Measurements from ENCODE around the gene DTX3. TPM values are rescaled to one million over a fixed set of nuclear protein-coding genes. Genes with fewer than 3 reads are reported as not detected.

Gene DTX3
- total and polyA plus RNA-seq, 2 of the 13 experiments (the other 11 are each of a cell fraction or from before 2014, with no cell fraction given): 9.0 to 27.2 TPM

DNA sequence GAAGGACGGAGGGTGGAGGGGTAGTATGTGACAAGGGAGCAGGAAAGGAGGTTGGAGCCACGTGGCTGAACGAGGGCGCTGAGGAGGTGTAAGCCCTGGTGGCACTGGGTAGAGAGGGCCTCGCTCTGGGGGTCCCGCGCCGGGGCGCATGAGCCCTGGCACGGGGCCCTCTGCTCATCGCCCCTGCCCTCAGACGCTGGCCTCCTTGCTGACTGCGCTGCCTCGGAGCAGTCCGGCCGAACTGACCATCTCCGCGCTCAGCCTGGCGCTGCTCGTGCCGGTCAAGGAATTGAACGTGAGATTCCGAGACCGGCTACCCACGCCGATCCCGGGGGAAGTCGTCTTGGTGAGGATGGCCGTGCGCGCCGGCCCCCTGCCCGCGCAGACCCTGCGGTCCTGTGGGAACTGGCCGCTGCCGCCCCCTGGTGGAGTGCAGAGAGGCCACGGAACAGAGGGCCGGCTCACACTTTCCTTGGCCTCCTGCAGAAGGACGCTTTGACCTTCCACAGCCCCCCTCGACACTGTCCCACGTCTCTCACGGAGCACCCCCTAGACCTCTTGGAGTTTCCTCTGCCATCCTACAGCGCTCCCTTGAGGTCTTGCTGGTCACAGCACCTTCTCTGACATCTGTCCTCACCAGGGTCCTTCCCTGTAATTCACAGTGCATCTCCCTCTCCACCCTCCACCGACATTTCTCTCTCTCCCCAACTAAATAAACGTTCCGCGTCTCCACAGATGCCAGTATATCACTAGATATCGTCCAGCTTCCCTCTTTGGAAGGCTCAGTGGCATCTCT lies 17.1 kb downstream of the DTX3 start (continued):
- TF ChIP-seq, protein P1, sequence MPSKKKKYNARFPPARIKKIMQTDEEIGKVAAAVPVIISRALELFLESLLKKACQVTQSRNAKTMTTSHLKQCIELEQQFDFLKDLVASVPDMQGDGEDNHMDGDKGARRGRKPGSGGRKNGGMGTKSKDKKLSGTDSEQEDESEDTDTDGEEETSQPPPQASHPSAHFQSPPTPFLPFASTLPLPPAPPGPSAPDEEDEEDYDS (CRISPR knock-in tag; IDR thresholded peaks at IDR 0.05): no peak
- TF ChIP-seq MED13 (CRISPR knock-in tag; IDR thresholded peaks at IDR 0.05) (no peak), SRSF1 (optimal IDR thresholded peaks at IDR 0.05; ENCODE audit: low read depth, low read length) (no peak), ZNF879 (CRISPR knock-in tag; IDR thresholded peaks at IDR 0.05) (no peak), ZNF235 (CRISPR knock-in tag; IDR thresholded peaks at IDR 0.05; ENCODE audit: borderline replicate concordance) (no peak), NR2C2 (CRISPR knock-in tag; IDR thresholded peaks at IDR 0.05; ENCODE audit: borderline replicate concordance) (no peak), ZNF33A (CRISPR knock-in tag; IDR thresholded peaks at IDR 0.05; ENCODE audit: borderline replicate concordance) (no peak), ZBTB20 (CRISPR knock-in tag; IDR thresholded peaks at IDR 0.05; ENCODE audit: borderline replicate concordance, low read depth) (no peak), TEAD2 (CRISPR knock-in tag; IDR thresholded peaks at IDR 0.05) (no peak), ZNF337 (CRISPR knock-in tag; IDR thresholded peaks at IDR 0.05; ENCODE audit: borderline replicate concordance, low read depth) (no peak), YEATS4 (CRISPR knock-in tag; IDR thresholded peaks at IDR 0.05; ENCODE audit: borderline replicate concordance) (no peak), GLI4 (CRISPR knock-in tag; IDR thresholded peaks at IDR 0.05; ENCODE audit: borderline replicate concordance) (no peak; the same call in 1 of the 2 replicates), KLF13 (CRISPR knock-in tag; IDR thresholded peaks at IDR 0.05) (no peak), KDM2A (CRISPR knock-in tag; IDR thresholded peaks at IDR 0.05; ENCODE audit: borderline replicate concordance, low read depth) (peak; percentile 82), ZNF317 (CRISPR knock-in tag; IDR thresholded peaks at IDR 0.05) (no peak), TOE1 (CRISPR knock-in tag; IDR thresholded peaks at IDR 0.05) (no peak), ZNF12 (CRISPR knock-in tag; IDR thresholded peaks at IDR 0.05) (no peak)
- TF ChIP-seq, protein P2, sequence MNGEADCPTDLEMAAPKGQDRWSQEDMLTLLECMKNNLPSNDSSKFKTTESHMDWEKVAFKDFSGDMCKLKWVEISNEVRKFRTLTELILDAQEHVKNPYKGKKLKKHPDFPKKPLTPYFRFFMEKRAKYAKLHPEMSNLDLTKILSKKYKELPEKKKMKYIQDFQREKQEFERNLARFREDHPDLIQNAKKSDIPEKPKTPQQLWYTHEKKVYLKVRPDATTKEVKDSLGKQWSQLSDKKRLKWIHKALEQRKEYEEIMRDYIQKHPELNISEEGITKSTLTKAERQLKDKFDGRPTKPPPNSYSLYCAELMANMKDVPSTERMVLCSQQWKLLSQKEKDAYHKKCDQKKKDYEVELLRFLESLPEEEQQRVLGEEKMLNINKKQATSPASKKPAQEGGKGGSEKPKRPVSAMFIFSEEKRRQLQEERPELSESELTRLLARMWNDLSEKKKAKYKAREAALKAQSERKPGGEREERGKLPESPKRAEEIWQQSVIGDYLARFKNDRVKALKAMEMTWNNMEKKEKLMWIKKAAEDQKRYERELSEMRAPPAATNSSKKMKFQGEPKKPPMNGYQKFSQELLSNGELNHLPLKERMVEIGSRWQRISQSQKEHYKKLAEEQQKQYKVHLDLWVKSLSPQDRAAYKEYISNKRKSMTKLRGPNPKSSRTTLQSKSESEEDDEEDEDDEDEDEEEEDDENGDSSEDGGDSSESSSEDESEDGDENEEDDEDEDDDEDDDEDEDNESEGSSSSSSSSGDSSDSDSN (CRISPR knock-in tag; IDR thresholded peaks at IDR 0.05): peak; percentile 53
- TF ChIP-seq, protein P3, sequence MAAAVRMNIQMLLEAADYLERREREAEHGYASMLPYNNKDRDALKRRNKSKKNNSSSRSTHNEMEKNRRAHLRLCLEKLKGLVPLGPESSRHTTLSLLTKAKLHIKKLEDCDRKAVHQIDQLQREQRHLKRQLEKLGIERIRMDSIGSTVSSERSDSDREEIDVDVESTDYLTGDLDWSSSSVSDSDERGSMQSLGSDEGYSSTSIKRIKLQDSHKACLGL (CRISPR knock-in tag; IDR thresholded peaks at IDR 0.05): peak; percentile 5; the same call in 1 of the 2 replicates
- TF ChIP-seq, protein P4, sequence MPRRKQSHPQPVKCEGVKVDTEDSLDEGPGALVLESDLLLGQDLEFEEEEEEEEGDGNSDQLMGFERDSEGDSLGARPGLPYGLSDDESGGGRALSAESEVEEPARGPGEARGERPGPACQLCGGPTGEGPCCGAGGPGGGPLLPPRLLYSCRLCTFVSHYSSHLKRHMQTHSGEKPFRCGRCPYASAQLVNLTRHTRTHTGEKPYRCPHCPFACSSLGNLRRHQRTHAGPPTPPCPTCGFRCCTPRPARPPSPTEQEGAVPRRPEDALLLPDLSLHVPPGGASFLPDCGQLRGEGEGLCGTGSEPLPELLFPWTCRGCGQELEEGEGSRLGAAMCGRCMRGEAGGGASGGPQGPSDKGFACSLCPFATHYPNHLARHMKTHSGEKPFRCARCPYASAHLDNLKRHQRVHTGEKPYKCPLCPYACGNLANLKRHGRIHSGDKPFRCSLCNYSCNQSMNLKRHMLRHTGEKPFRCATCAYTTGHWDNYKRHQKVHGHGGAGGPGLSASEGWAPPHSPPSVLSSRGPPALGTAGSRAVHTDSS (CRISPR knock-in tag; conservative IDR thresholded peaks at IDR 0.05): no peak
- TF ChIP-seq, protein P5, sequence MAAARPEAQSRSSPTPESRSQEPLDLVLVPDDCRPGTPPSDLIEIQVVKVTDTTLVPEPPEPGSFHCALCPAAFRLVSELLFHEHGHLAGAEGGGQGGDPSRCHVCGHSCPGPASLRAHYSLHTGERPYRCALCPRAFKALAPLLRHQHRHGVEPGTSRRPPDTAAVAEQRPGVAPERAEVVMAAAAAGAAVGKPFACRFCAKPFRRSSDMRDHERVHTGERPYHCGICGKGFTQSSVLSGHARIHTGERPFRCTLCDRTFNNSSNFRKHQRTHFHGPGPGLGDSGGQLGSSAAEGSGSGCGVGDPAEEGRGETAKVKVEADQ (CRISPR knock-in tag; IDR thresholded peaks at IDR 0.05; ENCODE audit: borderline replicate concordance): no peak
- TF ChIP-seq, protein P6, sequence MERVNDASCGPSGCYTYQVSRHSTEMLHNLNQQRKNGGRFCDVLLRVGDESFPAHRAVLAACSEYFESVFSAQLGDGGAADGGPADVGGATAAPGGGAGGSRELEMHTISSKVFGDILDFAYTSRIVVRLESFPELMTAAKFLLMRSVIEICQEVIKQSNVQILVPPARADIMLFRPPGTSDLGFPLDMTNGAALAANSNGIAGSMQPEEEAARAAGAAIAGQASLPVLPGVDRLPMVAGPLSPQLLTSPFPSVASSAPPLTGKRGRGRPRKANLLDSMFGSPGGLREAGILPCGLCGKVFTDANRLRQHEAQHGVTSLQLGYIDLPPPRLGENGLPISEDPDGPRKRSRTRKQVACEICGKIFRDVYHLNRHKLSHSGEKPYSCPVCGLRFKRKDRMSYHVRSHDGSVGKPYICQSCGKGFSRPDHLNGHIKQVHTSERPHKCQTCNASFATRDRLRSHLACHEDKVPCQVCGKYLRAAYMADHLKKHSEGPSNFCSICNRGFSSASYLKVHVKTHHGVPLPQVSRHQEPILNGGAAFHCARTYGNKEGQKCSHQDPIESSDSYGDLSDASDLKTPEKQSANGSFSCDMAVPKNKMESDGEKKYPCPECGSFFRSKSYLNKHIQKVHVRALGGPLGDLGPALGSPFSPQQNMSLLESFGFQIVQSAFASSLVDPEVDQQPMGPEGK (CRISPR knock-in tag; IDR thresholded peaks at IDR 0.05): 0 out of 2 replicates have a peak, but pooled peaks have one; percentile 12

Measured in HepG2 (cell line).